HG03520 (cell line): ENCODE results near the gene APBB1.
A peak's percentile ranks its signal among the peaks of the same experiment; 100 is the strongest.

Experiments used
- ATAC-seq: cut with Tn5 transposase; IDR thresholded peaks from one replicate; pipeline ENCODE4 v1.9.1; 2021; ENCODE audit warnings: mild to moderate bottlenecking, moderate library complexity; ENCODE audit not compliant: unreplicated experiment

The APBB1 gene

DNA sequence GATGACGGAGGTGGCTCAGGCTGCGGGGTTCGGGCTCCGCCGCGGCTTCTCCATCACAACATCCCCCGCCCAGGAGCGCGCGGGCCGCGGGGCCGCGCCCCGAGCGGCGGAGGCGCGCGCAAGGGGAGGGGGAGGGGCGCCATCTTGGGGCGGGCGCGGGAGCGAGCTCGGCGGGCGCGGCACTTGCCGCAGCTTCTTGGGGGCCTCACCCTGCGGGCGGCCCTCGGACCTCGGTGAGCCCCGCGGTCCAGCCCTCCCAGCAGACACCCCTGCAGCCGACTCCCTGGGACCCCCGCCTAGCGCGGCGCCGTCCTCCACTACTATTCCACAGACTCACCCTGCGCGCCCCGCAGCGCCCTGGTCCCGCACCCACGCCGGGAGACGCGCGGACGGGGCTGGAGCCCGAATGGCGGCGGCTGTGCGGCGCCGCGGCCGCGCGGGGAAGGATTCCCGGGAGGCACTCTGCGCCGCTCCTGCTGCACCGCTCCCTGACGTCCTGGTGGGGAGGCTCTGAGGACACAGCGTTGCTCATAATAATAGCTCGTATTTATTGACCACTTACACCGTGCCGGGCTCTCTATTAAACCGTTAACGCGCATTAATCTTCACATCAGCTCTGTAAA is at the start of gene APBB1:
Gene APBB1, minus strand, starts transcription at position 86 of the 623 bp plus-strand sequence. CDS start 7,747 bp downstream, outside the sequence.
- ATAC-seq, result peak; percentile 46

DNA sequence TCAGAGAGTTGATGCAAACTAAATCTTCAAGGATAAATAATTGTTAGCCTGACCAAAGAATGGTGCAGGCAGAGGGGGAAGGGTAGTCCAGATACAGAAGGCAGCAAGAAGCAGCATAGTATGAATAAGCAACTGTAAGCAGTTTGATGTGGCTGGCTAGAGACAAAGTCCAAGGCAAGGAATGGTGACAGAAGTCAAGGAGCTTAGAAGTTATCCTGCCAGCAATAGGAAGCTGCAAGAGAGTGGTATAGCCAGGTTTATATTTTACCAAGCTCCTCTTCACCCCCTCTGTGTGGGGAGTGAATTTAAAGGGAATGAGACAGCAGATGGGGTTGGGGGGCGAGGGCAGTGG is 40.2 kb upstream of the APBB1 start:
- ATAC-seq, result no peak

DNA sequence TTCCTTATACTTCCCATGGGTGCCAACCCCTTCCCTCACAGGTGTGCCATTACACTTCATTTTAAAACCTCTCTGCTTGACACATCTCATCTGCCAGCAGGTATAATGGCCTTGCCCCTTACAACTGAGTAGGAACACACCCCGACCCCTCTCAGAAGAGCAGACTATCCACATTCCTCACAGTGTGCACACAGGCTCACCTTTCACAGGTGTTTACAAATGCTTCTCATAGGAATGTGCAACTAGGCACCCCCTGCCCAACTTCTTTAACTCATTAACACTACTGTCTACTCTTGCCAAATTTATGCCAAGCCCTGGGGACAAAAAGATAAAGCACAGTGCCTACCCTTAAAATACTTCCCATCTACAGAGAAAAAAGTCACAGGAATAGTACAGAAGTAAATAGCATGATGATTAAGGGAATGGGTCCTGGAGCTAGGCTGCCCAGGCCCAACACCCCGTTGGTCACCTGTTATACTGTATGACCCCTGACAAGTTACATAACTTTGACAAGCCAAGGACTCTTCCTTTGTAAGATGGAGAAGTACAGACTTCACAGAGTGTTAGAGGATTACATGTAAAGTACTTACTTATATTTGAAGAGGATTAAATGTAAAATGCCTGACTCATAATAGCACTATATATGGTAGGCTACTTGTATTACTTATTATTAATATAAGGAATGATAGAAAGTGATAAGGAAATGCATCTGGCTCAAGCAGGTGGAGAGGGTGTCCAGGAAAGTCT is 39.6 kb upstream of the APBB1 start:
- no peak for ATAC-seq

DNA sequence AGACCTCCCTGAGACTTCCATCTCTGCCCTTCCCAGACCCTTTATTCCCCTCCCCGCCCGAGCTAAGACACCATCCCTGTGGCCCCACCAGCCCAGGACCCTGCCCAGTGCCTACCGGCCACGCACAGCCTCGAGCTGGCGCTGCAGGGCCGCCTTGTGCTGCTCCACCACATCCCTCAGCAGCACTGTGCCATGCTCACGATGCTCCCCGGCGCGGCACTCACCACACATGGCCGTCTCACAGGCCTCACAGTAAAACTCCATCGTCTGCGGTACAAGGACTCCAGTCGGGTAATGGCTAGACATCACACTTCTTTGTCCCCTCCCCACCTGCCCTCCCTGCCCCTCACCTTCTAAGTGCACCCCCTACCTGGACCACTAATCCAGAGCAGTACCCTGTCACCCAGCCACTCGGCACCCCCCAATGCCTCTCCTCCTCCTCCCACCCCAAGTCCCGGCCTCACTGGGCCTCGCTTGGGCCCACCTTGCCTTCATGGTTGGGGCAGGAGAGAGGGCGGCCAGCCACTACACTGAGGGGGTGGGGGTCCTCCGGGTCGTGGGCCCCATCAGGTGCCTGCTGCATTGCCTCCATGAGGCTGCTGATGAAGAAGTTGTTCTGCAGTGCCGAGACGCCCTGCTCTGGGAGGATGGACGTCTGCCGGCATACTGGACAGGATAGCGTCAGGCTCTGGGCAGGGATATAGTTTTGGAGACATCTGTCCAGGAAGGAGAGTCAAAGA is 38.9 kb upstream of the APBB1 start:
- no peak for ATAC-seq

DNA sequence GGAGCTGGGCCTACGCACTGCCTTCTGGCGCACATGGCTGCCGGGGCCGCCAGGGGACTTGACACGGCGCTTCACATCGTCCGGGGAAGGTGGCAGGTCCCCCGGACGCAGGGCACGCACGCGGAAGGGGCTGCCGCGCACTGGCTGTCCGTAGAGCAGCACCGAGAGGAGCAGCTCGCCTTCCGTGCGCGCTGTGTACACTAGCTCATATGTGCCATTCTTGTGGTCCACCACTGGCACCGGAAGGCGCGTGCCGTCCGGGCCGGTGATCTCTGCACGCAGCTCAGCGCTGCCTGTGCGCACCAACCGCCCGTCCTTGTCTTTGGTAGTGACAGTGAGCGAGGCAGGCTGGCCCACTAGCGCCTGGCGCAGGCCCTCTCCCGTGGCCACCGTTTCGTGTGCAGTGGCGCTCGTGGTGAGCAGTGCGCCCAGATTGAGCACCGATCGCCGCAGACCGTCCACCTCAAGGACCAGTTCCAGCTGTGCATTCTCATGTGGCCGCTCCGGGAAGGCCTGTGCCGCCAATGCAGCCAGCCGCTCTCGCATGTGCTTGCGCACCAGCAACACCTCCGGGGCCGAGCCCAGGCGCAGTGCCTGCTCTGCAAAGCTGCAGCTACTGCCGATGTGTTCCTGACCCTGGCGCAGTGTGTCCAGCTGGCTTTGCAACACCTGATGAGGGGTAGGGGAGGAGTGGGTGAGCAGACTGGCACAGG is 37.6 kb upstream of the APBB1 start:
- ATAC-seq, result no peak

DNA sequence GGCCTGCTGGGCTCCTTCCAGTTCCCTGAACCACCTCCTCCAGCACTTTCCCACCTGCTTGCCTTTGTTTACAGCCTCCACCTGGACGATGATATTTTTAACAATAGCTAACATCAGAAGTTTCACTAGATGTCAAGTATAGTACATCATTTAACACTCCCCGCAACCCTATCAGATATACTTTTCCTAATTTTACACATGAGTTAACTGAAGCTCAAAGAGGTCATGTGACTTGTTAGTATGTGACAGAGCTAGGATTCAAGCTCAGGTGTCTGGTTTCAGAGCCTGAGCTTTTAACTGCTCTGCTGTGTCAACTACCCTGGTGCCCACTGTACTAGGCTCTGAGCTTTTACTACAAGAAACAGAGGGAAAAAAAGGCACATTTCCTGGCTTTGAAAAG is 36.2 kb upstream of the APBB1 start:
- no peak for ATAC-seq

DNA sequence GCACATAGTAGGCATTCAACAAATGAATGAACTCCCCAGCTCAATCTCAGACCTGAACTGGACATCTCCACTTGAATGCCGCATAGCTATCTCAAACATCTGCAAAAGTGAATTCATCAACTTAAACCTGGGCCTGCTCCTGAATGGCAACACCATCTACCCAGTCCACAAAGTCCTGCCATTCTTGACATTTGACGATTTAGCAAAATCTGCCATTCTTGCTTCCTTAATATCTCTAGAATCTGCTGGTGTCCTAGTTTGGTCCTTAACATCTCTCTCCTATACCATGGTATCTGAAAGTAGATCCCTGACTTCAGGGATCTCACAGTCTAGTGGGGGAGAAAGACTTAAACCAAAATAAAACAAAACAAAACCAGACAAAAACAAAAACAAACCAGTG is 34.3 kb upstream of the APBB1 start:
- no peak for ATAC-seq

DNA sequence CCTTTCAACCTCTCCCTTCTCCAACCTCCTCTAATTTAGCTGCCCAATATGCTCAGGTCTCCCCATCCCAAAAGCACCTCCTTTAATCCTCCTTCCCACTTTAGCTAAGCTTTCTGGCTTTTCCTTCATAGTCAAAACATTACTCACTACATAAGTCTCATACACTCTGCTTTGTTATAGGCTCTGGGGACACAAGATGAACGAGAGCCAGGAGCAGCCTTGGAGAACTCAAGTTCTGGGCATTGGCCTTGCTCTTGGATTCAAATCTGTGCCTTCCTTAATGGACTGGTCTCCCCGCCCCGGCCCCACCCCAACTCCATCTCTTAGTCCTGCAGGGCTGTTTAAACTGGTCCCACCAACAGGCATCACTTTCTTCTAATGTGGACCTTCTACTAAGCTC is 33.3 kb upstream of the APBB1 start:
- no peak for ATAC-seq

DNA sequence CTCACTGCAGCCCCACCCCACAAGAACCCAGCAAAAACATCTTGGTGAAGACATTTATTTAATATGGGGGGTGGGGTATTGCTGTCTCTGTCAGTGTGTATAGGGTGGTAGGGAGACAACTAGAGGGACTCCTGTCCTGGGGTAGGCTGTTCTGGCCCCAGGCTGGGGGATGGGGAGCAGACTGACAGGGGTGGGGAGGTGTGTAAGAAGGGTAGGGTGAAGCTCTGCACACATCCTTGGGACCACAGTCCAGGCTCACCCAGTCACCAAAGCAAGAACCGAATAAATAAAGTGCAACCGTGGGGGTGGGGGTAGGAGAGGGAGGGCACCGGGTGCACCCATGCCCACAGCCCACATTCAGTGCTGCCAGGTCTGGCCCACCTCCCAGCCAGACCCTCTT is 29.7 kb upstream of the APBB1 start:
- ATAC-seq, result no peak

DNA sequence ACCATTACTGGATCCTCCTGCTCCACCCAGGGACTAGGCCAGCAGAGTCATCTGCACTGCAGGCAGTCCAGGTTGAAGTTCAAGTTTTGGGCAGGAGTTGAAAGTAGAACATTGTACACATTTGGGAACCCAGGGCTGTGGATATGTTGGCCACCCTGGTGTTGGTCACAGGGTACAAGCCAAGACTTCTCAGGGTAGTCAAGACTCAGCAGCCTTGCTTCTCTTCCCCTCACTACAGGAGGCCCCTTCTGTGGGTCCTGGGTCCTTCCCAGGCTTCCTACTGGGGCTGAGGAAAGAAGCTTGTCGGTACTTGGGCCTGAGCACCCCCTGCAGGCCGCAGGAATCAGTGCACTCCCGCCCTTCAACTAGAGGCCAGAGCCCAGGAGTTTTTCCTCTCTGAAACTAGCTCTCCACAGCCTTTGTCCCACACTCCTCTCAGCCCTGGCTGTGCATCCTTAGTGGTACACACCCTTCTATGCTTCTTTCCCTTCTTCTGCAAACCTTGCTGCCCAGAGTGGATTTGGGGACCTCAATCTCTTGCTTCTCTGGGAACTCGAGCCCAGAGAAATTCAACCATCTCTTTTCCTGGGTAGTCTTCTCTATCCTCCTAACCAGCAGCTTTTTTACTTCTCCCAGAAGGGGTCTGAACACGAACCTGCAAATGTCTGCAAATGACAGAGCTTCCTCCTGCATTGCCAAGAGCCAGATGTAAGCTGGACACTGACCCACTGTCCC is 24.5 kb upstream of the APBB1 start:
- ATAC-seq, result peak; percentile 76

DNA sequence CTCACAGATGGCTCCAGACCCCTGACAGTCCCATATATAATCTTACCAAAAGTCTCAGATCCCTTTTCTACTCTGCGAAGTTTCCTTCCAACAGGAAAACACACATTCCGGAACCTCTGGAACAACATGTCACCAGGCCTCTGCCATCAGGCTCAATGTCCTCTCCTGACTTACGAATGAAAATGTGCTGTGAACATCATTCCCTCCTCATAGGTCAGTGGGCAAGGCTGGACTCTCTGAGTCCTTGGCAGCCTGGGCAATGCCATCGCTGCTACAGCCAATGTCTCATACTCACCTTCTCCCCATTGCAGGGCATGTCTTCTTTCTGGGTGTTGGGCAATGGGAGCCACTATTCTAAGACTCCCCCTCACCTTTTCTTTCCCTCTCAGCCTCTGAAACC is 23.5 kb upstream of the APBB1 start:
- no peak for ATAC-seq

DNA sequence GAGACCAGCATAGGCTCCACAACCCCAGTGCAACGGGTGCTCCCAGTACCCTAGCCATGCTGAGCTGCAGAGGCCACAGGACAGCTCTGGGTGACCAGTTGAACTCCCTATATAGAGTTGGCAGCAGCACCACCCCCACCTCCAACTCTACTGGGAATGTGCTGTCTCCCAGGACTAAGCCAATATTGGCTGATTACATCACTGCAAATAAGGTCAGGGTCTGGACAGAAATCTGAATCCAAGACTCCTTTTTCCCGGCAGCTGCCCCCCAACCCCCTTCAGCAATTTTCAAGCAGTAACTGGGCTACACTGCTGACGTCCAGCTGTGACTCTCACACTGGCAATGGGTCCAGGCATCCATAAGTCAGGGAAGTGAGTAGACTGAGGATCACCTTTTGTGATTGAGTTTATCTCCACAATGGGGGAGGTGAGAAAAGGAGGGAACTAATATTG is 22.0 kb upstream of the APBB1 start, which contains the start of gene HPX:
Gene HPX, minus strand, starts transcription at position 82 of the 453 bp plus-strand sequence. Its CDS starts 24 bp downstream, at position 58.
- ATAC-seq, result no peak

DNA sequence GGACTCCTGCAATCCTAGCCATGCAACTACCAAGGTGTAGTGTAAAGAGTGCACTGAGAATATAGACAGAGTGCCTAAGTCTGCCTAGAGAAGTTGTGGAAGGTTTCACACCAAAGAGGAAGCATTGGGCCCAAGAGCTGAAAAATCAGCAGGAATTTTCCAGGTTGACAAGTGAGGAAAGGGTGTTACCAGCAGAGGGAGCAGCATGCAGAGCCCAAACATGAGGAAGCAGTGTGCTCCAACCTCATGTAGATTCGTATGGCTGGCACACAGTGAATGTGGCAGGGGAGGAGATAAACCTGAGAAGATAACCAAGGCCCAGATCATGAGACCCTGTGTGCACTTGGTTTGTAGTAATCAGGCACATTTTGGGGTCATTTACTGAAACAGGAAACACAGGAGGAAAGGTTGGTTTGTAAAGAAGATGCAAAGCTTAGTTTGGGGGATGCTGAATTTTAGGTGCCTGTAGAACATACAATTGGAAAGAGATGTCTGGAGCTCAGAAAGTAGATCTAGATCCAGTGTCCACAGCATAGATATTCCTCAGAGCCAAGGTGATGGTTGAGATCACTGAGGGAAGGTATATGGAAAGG is 20.2 kb upstream of the APBB1 start:
- ATAC-seq, result no peak

DNA sequence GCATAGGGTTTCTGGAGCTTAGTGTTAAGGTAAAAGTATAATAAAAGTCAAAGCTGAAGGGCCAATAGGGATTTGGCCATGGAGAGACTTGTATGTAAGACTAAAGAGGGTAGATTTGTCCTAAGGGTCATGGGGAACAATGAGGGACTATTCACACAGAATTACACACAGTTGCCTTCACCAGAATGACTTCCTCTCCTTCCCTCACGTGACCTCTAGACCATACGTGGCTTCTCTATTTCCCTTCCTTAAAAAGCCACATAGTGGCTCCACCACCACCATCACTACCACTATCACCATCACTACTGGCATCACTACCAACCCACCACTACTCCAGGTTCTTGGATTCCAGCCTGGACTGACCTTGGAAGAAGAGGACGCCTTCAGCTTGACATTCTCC is 19.1 kb upstream of the APBB1 start:
- ATAC-seq, result no peak

DNA sequence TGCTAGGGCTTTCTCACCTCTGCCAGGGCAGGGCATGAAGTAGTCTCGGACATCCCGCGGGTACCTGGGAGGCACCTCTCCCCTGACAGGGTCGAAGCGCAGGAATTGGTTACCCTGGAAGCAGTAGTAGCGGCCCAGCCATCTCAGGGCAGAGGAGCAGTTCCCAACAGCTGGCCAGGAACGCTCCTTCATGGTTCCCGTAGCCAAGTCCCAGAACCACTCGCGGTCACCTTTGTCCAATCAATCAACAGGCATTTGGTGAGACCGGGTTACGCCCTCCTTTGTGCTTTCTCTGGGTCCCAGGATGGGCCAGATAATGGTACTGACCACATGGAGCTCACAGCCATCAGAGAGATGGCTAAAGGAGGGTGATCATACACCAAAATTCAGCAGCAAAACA is 18.5 kb upstream of the APBB1 start:
- ATAC-seq, result no peak

DNA sequence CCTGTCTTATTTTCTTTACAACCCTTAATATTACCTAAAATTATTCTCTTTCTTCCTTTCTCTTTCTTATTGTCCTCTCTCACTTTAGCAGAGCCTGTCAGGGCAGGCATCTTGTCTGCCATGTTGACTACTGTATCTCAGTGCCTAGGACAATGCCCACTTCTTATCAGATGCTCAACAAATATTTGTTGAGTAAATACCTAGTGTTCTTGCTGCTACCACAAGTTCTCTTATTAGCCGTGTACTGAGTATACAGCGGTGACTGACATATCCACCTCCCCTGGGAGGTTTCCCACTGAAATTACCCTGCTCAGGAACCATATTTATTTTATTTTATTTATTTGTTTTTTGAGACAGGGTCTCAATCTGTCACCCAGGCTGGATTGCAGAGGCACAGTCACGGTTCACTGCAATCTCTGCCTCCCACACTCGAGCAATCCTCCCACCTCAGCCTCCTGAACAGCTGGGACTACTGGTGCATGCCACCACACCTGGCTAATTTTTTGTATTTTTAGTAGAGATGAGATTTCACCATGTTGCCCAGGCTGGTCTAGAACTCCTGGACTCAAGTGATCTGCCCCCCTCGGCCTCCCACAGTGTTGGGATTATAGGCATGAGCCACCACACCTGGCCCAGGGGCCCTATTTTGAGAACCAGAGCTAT is 15.2 kb upstream of the APBB1 start:
- ATAC-seq, result peak; percentile 42

DNA sequence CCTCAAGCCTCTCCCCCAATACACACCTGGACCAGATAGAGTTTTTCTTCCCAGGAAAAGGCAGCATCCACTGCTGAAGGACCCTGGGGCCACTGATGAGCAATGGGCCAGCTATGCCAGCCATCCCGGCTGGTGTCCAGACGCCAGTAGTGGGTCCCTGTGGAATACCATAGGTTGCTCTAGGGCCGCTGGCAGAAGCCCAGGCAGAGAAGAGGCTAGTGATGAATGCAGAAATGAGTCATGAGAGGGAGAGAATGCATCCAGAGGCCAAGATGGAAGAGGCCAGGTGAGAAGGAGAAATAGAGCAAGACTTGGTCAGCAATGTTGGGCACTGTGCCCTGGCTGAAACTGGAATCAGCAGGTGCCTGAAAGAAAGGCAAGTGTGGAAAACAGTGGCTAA is 13.0 kb upstream of the APBB1 start:
- no peak for ATAC-seq

DNA sequence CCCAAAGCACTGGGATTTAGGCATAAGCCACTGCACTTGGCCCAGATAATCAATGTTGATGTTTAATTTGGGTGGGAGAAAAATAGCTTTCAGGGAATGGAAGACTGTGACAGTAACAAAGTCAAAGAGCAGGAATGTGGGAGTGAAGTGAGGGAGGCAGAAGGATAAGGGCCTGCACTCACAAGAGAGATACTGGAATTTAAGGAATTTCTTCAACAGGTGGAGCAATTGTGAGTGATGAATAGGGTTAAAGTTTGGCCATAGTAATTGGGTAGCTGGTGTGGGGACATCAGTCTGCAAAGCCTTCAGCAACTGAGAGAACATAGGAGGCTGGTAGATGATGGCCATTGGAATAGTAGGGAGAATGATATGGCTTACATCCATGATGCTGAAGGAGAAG is 8.6 kb upstream of the APBB1 start:
- ATAC-seq, result no peak

DNA sequence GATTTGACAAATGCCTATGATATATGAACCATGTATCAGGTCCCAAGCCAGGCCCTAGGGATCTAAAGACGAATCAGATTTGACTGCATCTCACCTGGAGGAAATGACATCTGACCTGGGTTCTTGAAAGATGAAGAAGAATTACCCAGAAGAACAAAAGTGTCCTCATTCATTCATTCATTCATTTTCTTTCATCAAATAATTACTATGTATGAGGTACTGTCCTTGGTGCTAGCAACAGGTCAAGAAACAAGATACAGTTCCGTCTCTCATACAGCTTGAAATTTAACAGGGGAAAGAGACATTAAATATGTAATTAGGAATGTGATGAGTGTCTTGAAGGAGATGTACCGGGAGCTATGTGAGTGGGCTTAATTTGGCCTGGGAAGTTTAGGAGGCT is 1.8 kb upstream of the APBB1 start:
- no peak for ATAC-seq

DNA sequence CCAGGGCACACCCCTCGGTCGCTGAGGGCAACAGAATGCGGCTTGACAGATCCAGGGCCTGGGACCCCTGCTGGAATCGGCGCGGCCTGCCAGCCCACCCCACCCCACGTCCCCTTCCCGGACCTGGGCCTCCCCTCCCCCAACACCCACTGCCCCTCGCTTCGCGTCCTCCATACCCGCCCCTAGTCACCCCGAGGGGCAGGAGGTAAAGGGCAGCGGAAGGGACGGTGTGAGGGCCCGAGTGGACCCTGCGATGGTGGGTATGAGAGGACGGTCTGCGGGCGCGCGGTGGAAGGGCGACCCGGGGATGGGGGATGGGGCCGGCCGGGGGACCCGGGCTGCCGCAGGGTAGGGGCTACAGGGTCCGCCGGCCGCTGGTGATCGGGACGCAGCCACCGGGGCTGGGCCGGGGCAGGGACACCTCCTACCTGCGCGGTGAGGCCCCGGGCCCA is 311 bp downstream of the APBB1 start:
- ATAC-seq, result no peak
